Right ventricle myocardium superior (tissue), 1 donor: ENCODE results near the gene CENPM. TPM values are rescaled to one million over a fixed set of nuclear protein-coding genes. Genes with fewer than 3 reads are reported as not detected.
"Not testable (repeated sequence)": the region's sequence is repeated elsewhere in the genome, so short reads cannot be mapped to it uniquely, and the experiment has no call there.

Experiments
- ATAC-seq: fragments of 200-7000 bp; cut with Tn5 transposase; one replicate; pipeline ENCODE4 v1.9.1; 2020; ENCODE audit warnings: mild to moderate bottlenecking; ENCODE audit not compliant: poor library complexity
- DNase-seq: peaks from one replicate; pipeline ENCODE4 v3.0.0-alpha.2; 2020
- intact Hi-C: fragments of 100-400 bp; cut with DNase I; formaldehyde crosslinking; loops from one replicate; pipeline ENCODE4 v1.11.2; 2022
- total RNA-seq: library from RNA; stranded (reverse); fragmentation: NEBNext Ultra II Directional; extraction: Animal tissue kit (Norgen Biotek cat#: 25700); gene quantifications from one replicate; pipeline ENCODE4 v1.2.1, GENCODE V29; 2021
- donor health status: DM: no; HTN: yes; CAD: no; lungs with severe emphysema.

Gene CENPM
- total RNA-seq, 1 donor from 2014 or later: 0.59 TPM

DNA sequence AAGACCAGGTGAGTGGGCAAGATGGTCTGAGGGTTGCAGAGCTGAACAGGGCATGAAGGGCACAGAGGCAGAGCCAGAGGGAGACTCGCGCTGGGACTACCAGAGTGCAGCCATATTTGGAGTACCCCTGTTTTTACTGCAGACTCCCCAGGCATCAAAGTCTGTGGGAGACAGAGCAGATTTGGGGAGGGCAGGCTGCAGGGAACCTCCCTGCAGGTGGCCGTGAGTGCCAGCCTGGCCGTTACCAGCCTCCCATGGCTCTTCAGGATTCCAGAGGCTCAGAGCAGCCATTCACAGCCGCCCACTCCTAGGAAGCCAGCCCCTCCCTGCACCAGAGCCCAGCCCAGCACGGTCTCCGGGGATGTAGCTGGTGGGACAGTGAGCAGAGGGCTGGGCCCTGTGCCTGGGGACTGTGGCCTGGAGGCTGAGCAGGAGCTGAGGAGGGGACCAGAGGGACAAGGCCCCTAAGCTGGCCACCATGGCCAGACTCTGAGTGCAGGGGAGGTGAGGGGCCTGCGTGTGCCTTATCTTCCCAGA is 22.2 kb upstream of the CENPM start, which contains the start of gene SEPTIN3:
TSS of gene SEPTIN3 (plus strand) at position 334 of the 537 bp plus-strand sequence. CDS start 2,050 bp downstream, outside the sequence.
- no peak for DNase-seq
- no peak for ATAC-seq
- intact Hi-C loops: loop anchor here (10.0 kb wide), 1 partner anchor 466 kb away; the partner anchor contains the start of gene NFAM1

DNA sequence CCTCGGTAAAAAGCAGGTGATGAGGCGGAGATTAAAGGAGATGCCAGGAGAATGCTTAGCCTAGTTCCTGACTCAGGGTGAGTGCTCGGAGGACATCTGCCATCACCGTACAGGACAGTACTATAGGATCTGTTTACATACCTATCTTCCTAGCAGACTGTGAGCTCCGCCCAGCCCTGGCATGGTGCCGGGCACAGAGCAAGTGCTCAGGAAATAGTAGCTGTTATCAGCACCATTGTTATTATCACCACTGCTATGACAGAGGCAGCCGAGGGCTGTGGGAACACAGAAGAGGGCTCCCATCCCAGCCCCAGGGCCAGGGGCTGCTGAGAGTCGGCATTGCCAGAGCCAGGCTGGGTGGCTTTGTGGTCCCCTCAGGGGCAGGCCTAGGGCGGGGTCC is 21.6 kb upstream of the CENPM start:
- DNase-seq (no peak), ATAC-seq (no peak)
- intact Hi-C loops: loop anchor here (10.0 kb wide), 1 partner anchor 466 kb away; the partner anchor contains the start of gene NFAM1

DNA sequence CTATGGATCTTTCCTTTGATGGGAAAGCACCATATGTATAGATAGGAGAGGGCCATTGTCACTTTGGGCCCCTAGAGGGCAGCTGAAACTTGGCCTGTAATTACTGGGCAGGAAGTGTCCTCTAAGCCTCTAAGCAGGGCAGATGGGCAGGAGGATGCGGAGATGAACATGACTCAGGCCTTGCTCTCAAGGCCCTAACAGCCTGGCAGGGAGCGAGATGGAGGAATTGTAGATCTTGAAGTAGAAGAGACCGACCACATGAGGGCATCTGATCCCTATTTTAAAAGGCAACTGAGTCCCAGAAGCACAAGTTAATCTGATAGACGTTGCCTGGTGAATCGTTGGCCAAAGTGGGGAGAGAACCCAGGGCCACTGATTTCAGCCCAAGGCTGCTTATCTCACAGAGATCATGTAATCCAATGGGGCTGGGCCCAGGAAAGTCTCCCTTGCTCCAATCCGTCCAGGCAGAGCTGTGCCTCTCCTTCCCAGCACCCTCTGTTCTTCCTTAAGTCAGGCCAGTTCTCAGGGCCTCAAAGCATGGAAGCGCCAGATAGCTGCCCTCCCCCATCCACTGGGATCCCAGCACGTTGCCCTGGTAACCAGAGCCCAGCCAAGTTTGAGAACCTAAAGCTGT is 19.8 kb upstream of the CENPM start:
- ATAC-seq: peak; percentile 68
- intact Hi-C loops: loop anchor here (10.0 kb wide), 1 partner anchor 468 kb away; the partner anchor contains the start of gene NFAM1
- DNase-seq: no peak

DNA sequence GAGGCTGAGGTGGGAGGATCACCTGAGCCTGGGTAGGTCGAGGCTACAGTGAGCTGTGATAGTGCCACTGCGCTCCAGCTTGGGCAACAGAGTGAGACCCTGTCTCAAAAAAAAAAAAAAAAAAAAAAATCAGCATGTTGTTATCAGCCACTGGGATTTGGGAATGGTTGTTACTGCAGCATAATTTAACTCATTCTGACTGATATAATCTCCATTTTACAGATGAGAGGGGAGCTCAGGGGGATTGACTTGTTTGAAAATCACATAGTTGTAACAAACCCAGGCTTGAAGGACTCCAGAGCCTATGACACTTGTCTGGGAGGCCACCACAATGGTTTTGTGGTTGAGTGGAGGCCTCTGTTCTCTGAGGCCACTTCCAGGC is 19.3 kb upstream of the CENPM start:
- ATAC-seq: no peak
- intact Hi-C loops: loop anchor here (10.0 kb wide), 1 partner anchor 469 kb away; the partner anchor contains the start of gene NFAM1
- no peak for DNase-seq

DNA sequence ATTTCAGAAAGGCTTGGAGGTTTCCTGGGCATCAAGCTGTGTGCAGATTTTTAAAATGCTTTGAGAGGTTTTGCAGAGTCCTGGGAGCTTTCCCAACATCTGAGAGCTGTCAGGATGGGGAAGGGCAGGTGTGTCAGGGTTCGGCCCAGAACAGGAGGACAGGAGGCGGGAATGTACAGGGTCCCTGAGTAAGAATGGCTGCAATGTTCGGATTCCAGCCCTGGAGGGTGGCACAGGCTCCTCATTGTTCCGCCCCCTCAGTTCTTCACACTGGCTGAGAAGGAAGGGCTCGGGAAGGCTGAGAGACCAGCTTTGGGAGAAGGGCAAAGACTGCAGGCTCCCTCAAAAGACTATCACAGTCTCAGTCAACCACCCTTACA is 17.1 kb upstream of the CENPM start:
- no peak for DNase-seq
- intact Hi-C loops: loop anchor here (10.0 kb wide), 1 partner anchor 471 kb away; the partner anchor contains the start of gene NFAM1
- no peak for ATAC-seq

DNA sequence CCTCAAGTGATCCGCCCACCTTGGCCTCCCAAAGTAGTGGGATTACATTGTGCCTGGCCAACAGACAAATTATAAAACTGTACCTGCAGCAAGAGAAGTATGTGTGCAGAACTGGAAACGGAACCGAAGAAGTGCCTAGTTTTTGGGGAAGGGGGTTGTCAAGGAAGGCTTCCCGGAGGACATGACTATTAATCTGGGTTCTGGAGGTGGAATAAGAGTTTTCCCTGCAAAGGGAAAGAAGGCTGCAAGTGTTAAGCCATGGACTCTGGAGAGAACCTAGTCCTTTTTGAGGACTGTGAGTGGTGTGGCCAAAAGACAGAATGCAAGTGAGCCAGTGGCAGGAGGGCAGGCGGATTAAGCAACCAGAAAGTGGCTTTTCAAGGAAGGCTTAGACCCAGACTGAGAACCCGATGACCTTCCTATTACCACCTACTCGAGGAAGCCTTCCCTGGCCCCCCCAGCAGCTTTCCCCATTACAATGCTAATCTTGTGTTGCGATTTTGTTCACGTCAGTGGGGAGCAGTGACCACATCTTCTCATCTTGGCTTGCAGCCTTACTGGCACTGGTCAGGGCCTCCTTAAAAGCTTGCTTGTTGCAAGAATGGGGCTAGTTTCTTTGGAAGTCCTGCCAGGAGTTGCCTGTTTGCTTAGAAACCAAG is 16.6 kb upstream of the CENPM start:
- ATAC-seq (no peak), DNase-seq (no peak)
- intact Hi-C loops: loop anchor here (10.0 kb wide), 1 partner anchor 471 kb away; the partner anchor contains the start of gene NFAM1

DNA sequence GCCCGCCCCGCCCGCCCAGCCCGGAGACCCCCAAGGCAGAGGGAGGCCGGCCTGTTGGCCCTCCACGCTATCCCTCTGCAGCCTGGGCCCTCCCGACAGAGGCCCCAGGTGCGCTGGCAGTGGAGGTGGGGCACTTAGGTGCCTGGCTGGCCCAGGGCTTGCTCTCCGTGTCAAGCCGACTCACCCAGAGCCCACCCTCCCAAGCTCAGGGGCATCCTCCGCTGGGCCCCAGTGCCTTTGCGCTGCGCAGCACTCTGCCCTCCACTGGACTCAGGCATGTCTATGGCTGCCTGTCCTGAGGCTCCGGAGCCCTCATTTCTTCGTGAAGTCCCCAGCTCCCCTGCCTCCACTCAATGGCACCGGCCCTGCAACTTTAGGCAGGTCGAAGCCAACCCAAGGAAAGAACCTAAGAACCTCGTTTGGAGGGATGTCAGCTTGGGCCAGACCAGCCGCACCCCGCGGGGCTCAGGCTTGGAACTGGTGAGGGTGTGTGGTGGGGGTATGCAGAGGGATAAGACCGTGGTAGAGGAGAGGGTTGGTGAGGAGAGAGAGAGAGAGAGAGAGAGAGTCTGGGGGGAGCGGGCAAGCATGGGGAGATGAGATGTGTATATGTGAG is 11.1 kb upstream of the CENPM start:
- DNase-seq: no peak
- intact Hi-C loops: no loop called here
- ATAC-seq: peak; percentile 27

DNA sequence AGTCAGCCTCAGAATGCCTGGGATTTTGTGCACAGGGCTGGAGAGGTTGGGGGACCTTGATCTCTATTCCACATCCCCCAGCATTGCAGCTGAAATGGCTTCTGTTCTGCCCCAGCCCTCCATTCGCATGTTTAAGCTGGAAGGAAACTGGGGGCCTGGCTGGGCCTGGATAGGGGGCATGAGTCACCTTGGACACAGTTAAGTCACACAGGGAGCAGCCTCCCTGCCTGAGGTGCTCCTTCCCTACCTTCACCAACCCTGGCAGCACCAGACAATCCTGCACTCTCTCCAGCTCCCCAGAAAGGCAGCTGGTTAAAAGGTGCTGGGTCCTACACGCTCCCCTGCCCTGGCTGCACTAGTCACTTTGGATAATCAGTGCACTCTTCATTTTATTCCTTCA is 5.8 kb upstream of the CENPM start:
- no peak for DNase-seq
- no peak for ATAC-seq
- intact Hi-C loops: no loop called here

DNA sequence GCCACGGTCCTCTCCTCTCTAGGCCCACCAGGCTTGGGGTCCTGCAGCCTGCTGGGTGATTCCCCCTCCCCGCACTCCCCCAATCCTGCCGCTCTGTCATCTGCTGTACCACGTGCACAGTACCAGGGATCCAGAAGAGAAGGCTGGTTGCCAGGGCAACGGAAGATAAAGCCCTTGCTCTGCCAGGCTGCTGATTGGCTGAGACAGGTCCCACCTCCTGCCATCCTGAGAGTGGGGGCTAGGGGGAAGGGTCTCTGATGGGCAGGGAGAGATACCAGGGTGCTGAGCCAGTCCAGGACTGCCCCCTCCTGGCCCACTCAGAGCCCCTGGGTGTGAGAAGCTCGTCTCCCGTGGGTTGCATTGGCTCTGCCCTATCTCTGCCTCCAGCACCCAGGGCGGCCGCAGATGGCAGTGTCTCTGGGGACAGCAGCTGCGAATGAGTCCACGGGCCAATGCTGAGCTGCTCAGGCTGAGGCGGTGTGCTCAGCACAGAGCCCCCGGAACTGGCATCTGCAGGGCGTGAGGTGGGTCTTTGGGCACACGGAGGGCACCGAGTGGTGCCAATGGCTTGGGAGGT is 5.0 kb upstream of the CENPM start, which contains the start of gene SMIM45:
TSS of gene SMIM45 (plus strand) at position 253 of the 577 bp plus-strand sequence.
- intact Hi-C loops: no loop called here
- ATAC-seq (no peak), DNase-seq (no peak)

DNA sequence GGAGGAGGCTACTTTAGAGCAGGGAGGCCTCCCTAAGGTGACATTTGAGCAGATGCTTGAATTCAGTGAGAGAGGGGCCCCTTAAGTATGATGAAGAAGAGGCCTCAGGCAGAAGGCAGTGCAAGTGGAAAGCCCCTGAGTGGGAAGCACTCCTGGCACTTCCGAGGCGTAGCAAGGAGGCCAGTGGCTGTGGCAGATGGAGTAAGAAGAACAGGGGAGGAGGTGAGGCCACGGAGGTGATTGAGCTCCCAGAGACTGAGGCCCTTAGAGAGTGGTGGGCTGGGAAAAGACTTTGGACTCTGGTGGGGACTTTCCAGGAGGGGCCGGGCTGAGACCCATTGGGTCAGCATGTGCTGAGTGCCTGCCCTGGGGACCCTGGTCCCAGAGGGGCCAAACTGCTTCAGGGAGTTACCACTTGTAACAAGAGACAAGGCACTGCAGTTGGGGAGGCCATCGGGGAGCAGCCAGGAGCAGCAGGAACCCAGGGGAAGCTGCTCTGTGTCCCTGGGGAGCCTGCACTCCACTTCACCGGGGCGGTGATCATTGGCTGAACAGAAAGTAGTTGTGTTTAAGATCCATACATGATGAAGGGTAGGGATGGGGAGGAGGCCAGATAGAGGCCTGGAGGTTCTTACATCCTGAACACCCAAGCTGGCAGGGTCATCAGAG is 2.5 kb upstream of the CENPM start:
- ATAC-seq: no peak
- intact Hi-C loops: no loop called here

DNA sequence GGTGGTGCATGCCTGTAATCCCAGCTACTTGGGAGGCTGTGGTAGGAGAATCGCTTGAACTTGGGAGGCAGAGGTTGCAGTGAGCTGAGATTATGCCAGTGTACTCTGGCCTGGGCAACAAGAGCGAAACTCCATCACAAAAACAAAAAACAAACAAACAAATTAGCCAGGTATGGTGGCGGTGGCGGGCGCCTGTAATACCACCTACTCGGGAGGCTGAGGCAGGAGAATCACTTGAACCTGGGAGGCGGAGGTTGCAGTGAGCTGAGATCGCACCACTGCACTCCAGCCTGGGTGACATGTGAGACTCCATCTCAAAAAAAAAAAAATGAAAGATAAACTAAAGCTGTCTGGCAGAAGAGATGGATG is 2.0 kb upstream of the CENPM start:
- ATAC-seq, intact Hi-C loops, DNase-seq: not testable (repeated sequence)

More for the DNA sequence above, 2.5 kb upstream of the CENPM start:
- no peak for DNase-seq

DNA sequence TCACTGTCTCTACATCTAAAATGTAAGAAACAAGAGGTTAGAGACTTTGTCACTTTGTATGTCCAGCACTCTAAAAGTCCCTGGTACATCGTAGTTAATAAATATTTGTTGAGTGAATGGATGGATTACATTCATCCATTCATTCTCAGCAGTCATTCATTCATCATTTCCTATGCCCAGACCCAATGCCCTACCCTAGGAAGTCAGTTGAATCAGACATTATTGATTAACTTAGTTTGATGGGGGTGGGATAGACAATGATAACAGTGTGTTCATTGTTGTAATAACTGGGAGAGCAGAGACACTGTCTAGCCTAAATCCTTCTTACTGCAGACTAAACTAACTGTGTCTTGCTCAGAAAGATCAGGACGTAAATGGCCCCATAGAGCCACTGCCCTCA is 1.2 kb upstream of the CENPM start:
- ATAC-seq (no peak), DNase-seq (no peak)
- intact Hi-C loops: no loop called here

DNA sequence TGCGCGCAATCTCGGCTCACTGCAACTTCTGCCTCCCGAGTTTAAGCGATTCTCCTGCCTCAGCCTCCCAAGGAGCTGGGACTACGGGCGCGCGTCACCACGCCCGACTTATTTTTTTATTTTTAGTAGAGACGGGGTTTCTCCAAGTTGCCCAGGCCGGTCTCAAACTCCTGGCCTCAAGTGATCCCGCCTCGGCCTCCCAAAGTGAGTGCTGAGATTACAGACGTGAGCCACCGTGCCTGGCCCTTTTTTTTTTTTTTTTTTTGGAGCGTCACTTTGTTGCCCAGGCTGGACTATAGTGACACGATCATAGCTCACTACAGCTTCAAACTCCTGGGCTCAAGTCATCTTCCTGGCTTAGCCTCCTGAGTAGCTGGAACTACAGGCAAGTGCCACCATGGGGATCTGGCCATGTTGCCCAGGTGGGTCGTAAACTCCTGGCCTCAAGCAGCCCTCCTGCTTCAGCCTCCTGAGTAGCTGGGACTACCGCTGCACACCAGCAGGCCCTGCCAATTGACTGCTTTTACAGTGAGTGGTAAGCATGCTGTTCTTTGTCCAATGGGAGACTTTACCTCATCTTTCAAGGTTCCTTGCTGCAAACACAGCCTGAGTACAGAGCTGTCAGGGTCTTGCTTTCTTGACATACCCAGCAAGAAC is 600 bp upstream of the CENPM start:
- no peak for ATAC-seq
- intact Hi-C loops: no loop called here
- DNase-seq: no peak

DNA sequence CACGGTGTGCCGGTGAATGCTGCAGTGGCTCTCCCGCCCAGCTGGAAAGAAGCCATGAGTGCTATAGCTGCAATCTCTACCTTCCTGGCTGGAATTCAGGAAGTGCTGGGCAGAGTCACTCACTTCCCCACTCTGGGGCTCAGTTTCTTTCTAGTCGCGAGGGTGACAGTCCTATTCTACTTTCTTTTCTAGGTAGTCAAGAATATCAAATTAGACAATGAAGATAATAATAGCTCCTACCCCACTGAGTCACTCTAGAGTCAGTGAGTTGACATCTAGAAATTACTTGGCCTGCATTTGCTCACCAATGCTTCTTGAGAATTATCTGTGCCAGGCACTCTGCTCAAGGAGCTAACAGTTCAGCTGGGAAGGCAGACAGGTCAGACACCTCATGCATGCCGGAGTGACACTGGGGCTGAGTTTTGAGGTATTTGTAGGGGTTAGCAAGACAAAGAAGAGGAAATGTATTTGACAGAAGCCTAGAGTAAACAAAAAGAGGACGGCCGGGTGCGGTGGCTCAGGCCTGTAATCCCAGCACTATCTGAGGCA is 3.2 kb downstream of the CENPM start:
- no peak for DNase-seq
- intact Hi-C loops: loop anchor here (5.0 kb wide), 1 partner anchor 246 kb away; the partner anchor contains the start of gene MEI1
- no peak for ATAC-seq

DNA sequence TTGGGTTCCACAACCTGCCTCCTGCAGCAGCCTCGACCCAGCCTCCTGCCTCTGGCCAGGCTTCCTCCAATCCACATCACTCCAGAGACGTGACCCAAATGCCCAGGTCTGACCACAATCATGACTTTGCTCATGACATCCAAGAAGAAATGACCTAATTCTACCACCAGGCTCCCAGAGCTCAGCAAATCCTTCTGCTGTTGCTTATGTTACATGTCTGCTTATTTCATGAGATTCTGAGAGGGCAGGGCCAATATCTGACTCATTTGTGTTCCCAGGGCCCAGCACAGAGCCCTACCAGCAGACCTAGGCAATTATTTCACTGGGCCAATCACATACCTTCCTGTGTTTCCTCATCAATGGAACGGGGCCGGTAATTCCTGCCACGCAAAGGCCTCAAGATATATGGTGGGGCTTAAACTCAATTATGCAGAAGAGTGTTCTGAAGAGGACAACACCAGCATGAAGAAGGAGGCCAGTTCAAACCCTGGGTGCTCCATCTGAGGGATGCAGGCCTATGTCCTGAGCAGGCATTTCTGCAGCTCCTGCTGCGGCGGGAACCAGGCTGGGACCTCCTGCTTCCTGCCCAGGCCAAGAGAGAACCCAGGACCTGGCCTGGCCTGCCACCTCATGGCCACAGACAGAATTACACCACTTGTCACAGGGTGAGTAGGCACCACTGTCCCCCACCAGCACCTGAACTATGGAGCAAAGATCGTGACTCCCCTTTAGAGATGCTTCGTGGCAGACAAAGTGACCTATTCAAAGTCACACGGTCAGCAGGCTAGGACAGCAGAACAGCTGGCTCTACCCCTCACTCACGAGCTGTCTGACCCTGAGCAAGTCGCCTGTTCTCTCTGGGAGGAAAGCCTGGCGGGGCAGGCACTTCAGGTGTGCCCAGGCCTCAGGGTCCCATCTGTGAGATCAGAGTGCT is 5.9 kb downstream of the CENPM start:
- DNase-seq (peak; percentile 90), ATAC-seq (peak; percentile 88)
- intact Hi-C loops: loop anchor here (1.0 to 5.0 kb wide), 3 partner anchors 118 to 244 kb away; partner anchors contain the start of gene MEI1
